ENCODE measurements around the gene MS4A4A. TPM values are rescaled to one million over a fixed set of nuclear protein-coding genes. Genes with fewer than 3 reads are reported as not detected.

MS4A4A gene
- total and polyA plus RNA-seq, 2 of the 4 experiments (the other 2 are of a cell fraction): not detected

- Histone ChIP-seq H3K36me3 (ENCODE audit: control insufficient read depth, insufficient read depth, low read length) (no peaks in the 10 kb centered on the region), H3K9me1 (ENCODE audit: insufficient read depth, low read length) (no peaks in the 10 kb centered on the region), H3K9ac (ENCODE audit: low read depth, low read length) (no peak overlapping the region), H2AK9ac (replicated peaks; ENCODE audit: low read depth, low read length, poor library complexity) (no peak overlapping the region), H4K5ac (ENCODE audit: low read depth, low read length) (no peak overlapping the region), H3K4me2 (ENCODE audit: low read depth, low read length) (no peak overlapping the region), H4K91ac (ENCODE audit: insufficient read depth, low read depth, low read length) (no peak overlapping the region), H3K79me1 (ENCODE audit: low read depth in 1 of 2, low read length in 2 of 2) (no peaks in the 10 kb centered on the region), H4K20me1 (ENCODE audit: insufficient read depth, low read length) (no peaks in the 10 kb centered on the region), H2AFZ (replicated peaks; ENCODE audit: low read length, poor library complexity) (no peak overlapping the region), H3K56ac (ENCODE audit: extremely low read depth, insufficient read depth, low read length) (no peak overlapping the region), H3K4me1 (ENCODE audit: control insufficient read depth, insufficient read depth, low read length) (no peaks in the 10 kb centered on the region), H3K18ac (ENCODE audit: low read depth, low read length) (no peak overlapping the region), H2BK20ac (ENCODE audit: low read depth, low read length) (no peak overlapping the region), H3K9me3 (ENCODE audit: control insufficient read depth, insufficient read depth, low read length) (0 out of 2 replicates have a peak, but pooled peaks cover 3% of the 10 kb centered on the region), H3K14ac (replicated peaks; ENCODE audit: low read depth, low read length) (no peak overlapping the region), H2BK120ac (ENCODE audit: low read depth, low read length) (no peak overlapping the region), H3K27me3 (ENCODE audit: control insufficient read depth, insufficient read depth, low read length) (no peaks in the 10 kb centered on the region), H3K4ac (ENCODE audit: low read depth, low read length) (no peak overlapping the region), H4K8ac (ENCODE audit: low read depth in 2 of 2, low read length in 2 of 2) (no peak overlapping the region), H3K4me3 (ENCODE audit: insufficient read depth, low read depth, low read length) (no peak overlapping the region), H3K23ac (ENCODE audit: low read depth, low read length) (no peak overlapping the region), H2BK15ac (ENCODE audit: low read depth, low read length) (no peak overlapping the region), H2BK5ac (ENCODE audit: low read depth, low read length, poor library complexity, severe bottlenecking) (no peak overlapping the region), H2AK5ac (ENCODE audit: low read depth, low read length) (no peak overlapping the region), H3K27ac (ENCODE audit: insufficient read depth, low read length) (no peak overlapping the region)
- intact Hi-C loops (cut with micrococcal nuclease) (no loop called here), in situ Hi-C loops (cut with MboI; ENCODE audit: low sequenced_read_pairs) (no loop called here), dilution Hi-C loops (cut with HindIII; ENCODE audit: low sequenced_read_pairs, unreplicated experiment) (no loop called here)
- BruUV-seq (replicated peaks): no TSS peak
- WGBS, 2 experiments (ENCODE audit: extremely low coverage in 2 of 2, insufficient read length in 1 of 2): 47% methylated on average over 2 of the region's 5 CpGs; no CpG with 5 or more reads in 1 of the 2 experiments
- TF ChIP-seq MXI1 (IDR thresholded peaks at IDR 0.05; ENCODE audit: borderline replicate concordance, low read depth, low read length): no peak
- no peak for TF ChIP-seq SMC3 (IDR thresholded peaks at IDR 0.05; ENCODE audit: low read depth, low read length)
- TF ChIP-seq FOS (IDR thresholded peaks at IDR 0.05; ENCODE audit: low read depth, low read length): no peak
- TF ChIP-seq MAFK (IDR thresholded peaks at IDR 0.05; ENCODE audit: low read depth, low read length): no peak
- no peak for TF ChIP-seq POLR2A (IDR thresholded peaks at IDR 0.05; ENCODE audit: low read depth, low read length)
- no peak for TF ChIP-seq BHLHE40 (IDR thresholded peaks at IDR 0.05; ENCODE audit: low read depth, low read length)
- TF ChIP-seq RAD21 (IDR thresholded peaks at IDR 0.05; ENCODE audit: low read length): no peak
- no peak for TF ChIP-seq RCOR1 (IDR thresholded peaks at IDR 0.05; ENCODE audit: insufficient replicate concordance, low read length)
- TF ChIP-seq ELK1 (IDR thresholded peaks at IDR 0.05; ENCODE audit: borderline replicate concordance, low read depth, low read length): no peak
- TF ChIP-seq CEBPB (IDR thresholded peaks at IDR 0.05; ENCODE audit: low read depth, low read length): no peak
- no peak for TF ChIP-seq NFE2L2 (IDR thresholded peaks at IDR 0.05; ENCODE audit: low read depth, low read length)
- no peak for TF ChIP-seq MAZ (IDR thresholded peaks at IDR 0.05; ENCODE audit: borderline replicate concordance, low read depth, low read length)
- no peak for TF ChIP-seq CHD1 (IDR thresholded peaks at IDR 0.05; ENCODE audit: low read depth, low read length)
- TF ChIP-seq, protein P1, sequence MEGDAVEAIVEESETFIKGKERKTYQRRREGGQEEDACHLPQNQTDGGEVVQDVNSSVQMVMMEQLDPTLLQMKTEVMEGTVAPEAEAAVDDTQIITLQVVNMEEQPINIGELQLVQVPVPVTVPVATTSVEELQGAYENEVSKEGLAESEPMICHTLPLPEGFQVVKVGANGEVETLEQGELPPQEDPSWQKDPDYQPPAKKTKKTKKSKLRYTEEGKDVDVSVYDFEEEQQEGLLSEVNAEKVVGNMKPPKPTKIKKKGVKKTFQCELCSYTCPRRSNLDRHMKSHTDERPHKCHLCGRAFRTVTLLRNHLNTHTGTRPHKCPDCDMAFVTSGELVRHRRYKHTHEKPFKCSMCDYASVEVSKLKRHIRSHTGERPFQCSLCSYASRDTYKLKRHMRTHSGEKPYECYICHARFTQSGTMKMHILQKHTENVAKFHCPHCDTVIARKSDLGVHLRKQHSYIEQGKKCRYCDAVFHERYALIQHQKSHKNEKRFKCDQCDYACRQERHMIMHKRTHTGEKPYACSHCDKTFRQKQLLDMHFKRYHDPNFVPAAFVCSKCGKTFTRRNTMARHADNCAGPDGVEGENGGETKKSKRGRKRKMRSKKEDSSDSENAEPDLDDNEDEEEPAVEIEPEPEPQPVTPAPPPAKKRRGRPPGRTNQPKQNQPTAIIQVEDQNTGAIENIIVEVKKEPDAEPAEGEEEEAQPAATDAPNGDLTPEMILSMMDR (conservative IDR thresholded peaks at IDR 0.05; ENCODE audit: low read depth, low read length): no peak
- ATAC-seq (ENCODE audit: low read depth) (no peak), DNase-seq (no peak)
- ChIA-PET POLR2A (ENCODE audit: unreplicated experiment) (no interaction called here), CTCF (no interaction called here)
Measured at GRCh38 chr11:60303661-60304060, 23.2 kb downstream of the MS4A4A start.

Measured in IMR-90 (cell line).